Ecto neural progenitor cell (in vitro differentiated cells): ENCODE data around the gene MAN2A1.
"Not testable (repeated sequence)": the region's sequence is repeated elsewhere in the genome, so short reads cannot be mapped to it uniquely, and the experiment has no call there.

Experiments used
- DNase-seq: peaks from one replicate; pipeline ENCODE4 v3.0.0-alpha.2; 2018; ENCODE audit warnings: low spot score

MAN2A1 gene

GRCh38 chr5:109868737-109869136 is 179.0 kb downstream of the MAN2A1 start:
- DNase-seq = no peak

- no peak for DNase-seq
Observed at GRCh38 chr5:109873687-109874086, 184.0 kb downstream of the MAN2A1 start.

GRCh38 chr5:109874108-109874507 is 184.4 kb downstream of the MAN2A1 start:
- DNase-seq = no peak

- DNase-seq = no peak
Observed at GRCh38 chr5:109876030-109876725, 186.5 kb downstream of the MAN2A1 start.

GRCh38 chr5:109876941-109877669 is 187.4 kb downstream of the MAN2A1 start:
- no peak for DNase-seq

GRCh38 chr5:109877670-109878045 is 187.9 kb downstream of the MAN2A1 start:
- DNase-seq = no peak

GRCh38 chr5:109878887-109879286 is 189.2 kb downstream of the MAN2A1 start:
- DNase-seq = no peak

- no peak for DNase-seq
Observed at GRCh38 chr5:109880907-109881685, 191.4 kb downstream of the MAN2A1 start.

GRCh38 chr5:109882546-109882945 is 192.8 kb downstream of the MAN2A1 start:
- DNase-seq = no peak

- DNase-seq = no peak
Observed at GRCh38 chr5:109884676-109885075, 194.9 kb downstream of the MAN2A1 start.

- DNase-seq = no peak
Observed at GRCh38 chr5:109885205-109885604, 195.5 kb downstream of the MAN2A1 start.

- no peak for DNase-seq
Observed at GRCh38 chr5:109888989-109889388, 199.3 kb downstream of the MAN2A1 start.

GRCh38 chr5:109893271-109893670 is 203.5 kb downstream of the MAN2A1 start:
- DNase-seq = not testable (repeated sequence)

- no peak for DNase-seq
Observed at GRCh38 chr5:109898269-109899162, 208.8 kb downstream of the MAN2A1 start.

- no peak for DNase-seq
Observed at GRCh38 chr5:109899163-109899535, 209.4 kb downstream of the MAN2A1 start.

- DNase-seq = no peak
Observed at GRCh38 chr5:109900461-109900860, 210.7 kb downstream of the MAN2A1 start.

- no peak for DNase-seq
Observed at GRCh38 chr5:109900911-109901627, 211.3 kb downstream of the MAN2A1 start.

- no peak for DNase-seq
Observed at GRCh38 chr5:109901628-109901981, 211.9 kb downstream of the MAN2A1 start.

- no peak for DNase-seq
Observed at GRCh38 chr5:109903061-109903460, 213.3 kb downstream of the MAN2A1 start.

GRCh38 chr5:109905906-109906305 is 216.2 kb downstream of the MAN2A1 start:
- DNase-seq = no peak

GRCh38 chr5:109907189-109907588 is 217.5 kb downstream of the MAN2A1 start:
- no peak for DNase-seq
